Gastrocnemius medialis (tissue), 4 donors: ENCODE measurements around the gene IQSEC1. TPM values are rescaled to one million over a fixed set of nuclear protein-coding genes. Genes with fewer than 3 reads are reported as not detected.
A peak's percentile ranks its signal among the peaks of the same experiment; 100 is the strongest.

Experiments used
- ATAC-seq, 2 donors: fragments of 150-250 bp; one replicate each; pipeline ENCODE4 v1.9.1; 2016
- DNase-seq, 2 donors: peaks; one replicate each; pipeline ENCODE4 v3.0.0-alpha.2; 2019
- H3K27ac ChIP-seq, 4 donors: fragments of 200-600 bp; sonication (generic); 1 replicate in 1 of 4; 2 replicates in 3 of 4; pipeline ENCODE4 v1.5.1; 2016 to 2018; ENCODE audit warnings: mild to moderate bottlenecking in 2 of 4, moderate library complexity in 1 of 4
- H3K27me3 ChIP-seq, 3 donors: fragments of 200-600 bp; sonication (generic) in 2 of 3; 1 replicate in 1 of 3; 2 replicates in 2 of 3; pipeline versions ENCODE4 v1.5.1 to v1.6.0; 2016 to 2019; ENCODE audit warnings: mild to moderate bottlenecking in 1 of 3, moderate library complexity in 1 of 3
- H3K36me3 ChIP-seq, 2 donors: fragments of 200-600 bp; sonication (generic) in 1 of 2; one replicate each; pipeline ENCODE4 v1.5.1; 2017 to 2018
- H3K4me1 ChIP-seq, 2 donors: fragments of 200-600 bp; sonication (generic) in 1 of 2; one replicate each; pipeline ENCODE4 v1.5.1; 2016 to 2017; ENCODE audit warnings: mild to moderate bottlenecking in 2 of 2
- H3K4me3 ChIP-seq, 4 donors: fragments of 200-600 bp; sonication (generic) in 3 of 4; 1 replicate in 1 of 4; 2 replicates in 3 of 4; pipeline ENCODE4 v1.5.1; 2016 to 2019; ENCODE audit warnings: mild to moderate bottlenecking in 2 of 4
- H3K9me3 ChIP-seq, 3 donors: fragments of 200-600 bp; sonication (generic) in 2 of 3; 1 replicate in 1 of 3; 2 replicates in 2 of 3; pipeline ENCODE4 v1.5.1; 2016 to 2019
- POLR2A ChIP-seq, 2 donors: fragments of 450-650 bp; IDR thresholded peaks; one replicate each; pipeline ENCODE4 v1.6.1; 2017; ENCODE audit warnings: antibody characterized with exemption in 2 of 2, mild to moderate bottlenecking in 2 of 2, moderate library complexity in 2 of 2
- in situ Hi-C, 4 donors: fragments of 200-750 bp; cut with MboI; loops; one replicate each; pipeline versions ENCODE4 v1.15.0 to v1.8.0; 2017; ENCODE audit warnings: low sequenced_read_pairs in 4 of 4
- intact Hi-C: fragments of 100-400 bp; cut with DNase I; formaldehyde crosslinking; loops from one replicate; pipeline ENCODE4 v1.15.1; 2023; ENCODE audit warnings: low total_unique reads
- total RNA-seq, 4 donors: library from RNA; depleted of rRNA; stranded (reverse); fragments of >200 nt; gene quantifications; one replicate each; pipeline versions ENCODE4 v1.1.0 to v1.2.3, GENCODE V29; 2016
- TF ChIP-seq, protein P1 (sequence below), 5 experiments: fragments of 450-650 bp in 3 of 5; fragments of 200-600 bp in 2 of 5; sonication (generic) in 2 of 5; IDR thresholded peaks in 4 of 5; conservative IDR thresholded peaks in 1 of 5; 1 replicate in 4 of 5; 2 replicates in 1 of 5; pipeline ENCODE4 v1.5.1; 2016 to 2019; ENCODE audit warnings: antibody characterized with exemption in 5 of 5, mild to moderate bottlenecking in 3 of 5, moderate library complexity in 3 of 5

IQSEC1 gene
- total RNA-seq, 4 donors from 2014 or later = 15.2 to 31.3 (median 28.0) TPM

DNA sequence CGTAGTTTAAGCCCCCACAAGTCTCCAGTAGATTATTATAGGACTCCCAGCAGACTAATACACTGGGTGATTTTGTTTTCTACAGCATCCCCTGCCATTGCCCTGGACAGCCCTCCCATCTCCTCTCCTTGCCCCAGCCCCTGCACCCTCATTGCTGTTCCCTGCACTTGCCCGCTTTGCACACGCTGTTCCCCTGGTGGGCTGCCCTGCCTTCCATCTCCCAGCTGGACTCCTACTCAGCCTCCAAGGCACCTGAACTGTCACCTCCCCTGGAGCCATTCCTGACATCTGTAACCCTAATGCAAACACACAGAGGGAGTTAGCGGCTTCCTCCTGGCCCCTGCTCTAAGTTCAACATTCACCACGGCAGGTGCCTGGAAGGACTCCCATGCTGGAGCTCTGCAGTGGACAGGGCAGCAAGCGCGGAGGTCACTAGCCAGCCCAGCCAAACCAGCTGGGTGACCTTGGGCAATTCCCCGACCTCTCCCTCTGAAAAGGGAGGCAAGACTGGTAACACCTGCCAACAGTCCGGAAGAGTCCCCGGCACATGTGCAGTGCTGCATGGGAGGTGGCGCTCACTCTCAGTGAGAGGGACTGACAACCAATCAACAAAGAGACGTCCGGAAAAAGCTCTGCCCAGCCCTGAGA, 38.8 kb upstream of the IQSEC1 start:
- in situ Hi-C loops = no loop called here
- peaks cover 0 to 14% of the 10 kb centered on the region in 2 donors for H3K4me1 ChIP-seq
- peak overlapping the region in 1 of 4 donors; percentile 54 for H3K27ac ChIP-seq
- intact Hi-C loops = no loop called here
- ATAC-seq (peak; percentile 13 to 61), DNase-seq (no peak)
- no peaks in the 10 kb centered on the region for H3K36me3 ChIP-seq
- no peaks in the 10 kb centered on the region for H3K27me3 ChIP-seq
- no peaks in the 10 kb centered on the region for H3K9me3 ChIP-seq
- H3K4me3 ChIP-seq = no peak overlapping the region
- TF ChIP-seq, protein P1, sequence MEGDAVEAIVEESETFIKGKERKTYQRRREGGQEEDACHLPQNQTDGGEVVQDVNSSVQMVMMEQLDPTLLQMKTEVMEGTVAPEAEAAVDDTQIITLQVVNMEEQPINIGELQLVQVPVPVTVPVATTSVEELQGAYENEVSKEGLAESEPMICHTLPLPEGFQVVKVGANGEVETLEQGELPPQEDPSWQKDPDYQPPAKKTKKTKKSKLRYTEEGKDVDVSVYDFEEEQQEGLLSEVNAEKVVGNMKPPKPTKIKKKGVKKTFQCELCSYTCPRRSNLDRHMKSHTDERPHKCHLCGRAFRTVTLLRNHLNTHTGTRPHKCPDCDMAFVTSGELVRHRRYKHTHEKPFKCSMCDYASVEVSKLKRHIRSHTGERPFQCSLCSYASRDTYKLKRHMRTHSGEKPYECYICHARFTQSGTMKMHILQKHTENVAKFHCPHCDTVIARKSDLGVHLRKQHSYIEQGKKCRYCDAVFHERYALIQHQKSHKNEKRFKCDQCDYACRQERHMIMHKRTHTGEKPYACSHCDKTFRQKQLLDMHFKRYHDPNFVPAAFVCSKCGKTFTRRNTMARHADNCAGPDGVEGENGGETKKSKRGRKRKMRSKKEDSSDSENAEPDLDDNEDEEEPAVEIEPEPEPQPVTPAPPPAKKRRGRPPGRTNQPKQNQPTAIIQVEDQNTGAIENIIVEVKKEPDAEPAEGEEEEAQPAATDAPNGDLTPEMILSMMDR (IDR thresholded peaks at IDR 0.05 in 4 of 5, conservative IDR thresholded peaks at IDR 0.05 in 1 of 5) = no peak
- no peak for TF ChIP-seq POLR2A (IDR thresholded peaks at IDR 0.05)

DNA sequence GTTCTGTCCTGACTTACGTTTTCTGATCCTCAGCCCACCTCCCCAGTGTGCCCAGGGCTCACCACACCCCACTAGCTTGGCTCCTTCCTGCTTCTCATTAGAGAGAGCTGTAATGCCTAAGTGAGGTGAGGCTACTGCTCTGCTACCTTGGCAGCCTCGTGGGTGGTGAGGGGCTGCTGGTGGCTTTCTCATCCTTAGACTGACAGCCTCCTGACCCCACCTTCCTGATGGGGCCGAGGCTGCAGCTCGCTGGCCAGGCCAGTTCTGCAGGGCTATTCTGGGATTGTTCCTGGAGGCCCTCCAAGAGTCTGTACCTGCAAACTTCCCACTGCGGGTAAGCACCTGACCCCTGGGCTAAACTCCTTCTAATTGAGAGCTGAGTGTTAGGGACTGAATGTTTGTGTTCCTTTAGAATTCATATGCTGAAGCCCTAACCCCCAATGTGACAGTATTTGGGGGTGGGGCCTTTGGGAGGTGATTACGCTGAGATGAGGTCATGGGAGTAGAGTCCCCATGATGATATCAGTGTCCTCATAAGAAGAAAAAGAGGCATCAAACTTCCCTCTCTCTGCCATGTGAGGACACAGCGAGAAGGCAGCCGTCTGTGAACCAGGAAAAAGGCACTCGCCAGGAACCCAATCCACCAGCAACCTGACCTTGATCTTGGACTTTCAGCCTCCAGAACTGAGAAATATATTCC, 38.1 kb upstream of the IQSEC1 start:
- peaks cover 0 to 14% of the 10 kb centered on the region in 2 donors for H3K4me1 ChIP-seq
- peak overlapping the region in 1 of 4 donors; percentile 29 for H3K27ac ChIP-seq
- intact Hi-C loops = no loop called here
- DNase-seq (no peak), ATAC-seq (peak; percentile 66 to 67)
- H3K27me3 ChIP-seq = no peaks in the 10 kb centered on the region
- H3K36me3 ChIP-seq = no peaks in the 10 kb centered on the region
- TF ChIP-seq, protein P1 (IDR thresholded peaks at IDR 0.05 in 4 of 5, conservative IDR thresholded peaks at IDR 0.05 in 1 of 5) = no peak
- TF ChIP-seq POLR2A (IDR thresholded peaks at IDR 0.05) = no peak
- in situ Hi-C loops = no loop called here
- no peak overlapping the region for H3K4me3 ChIP-seq
- H3K9me3 ChIP-seq = no peaks in the 10 kb centered on the region

DNA sequence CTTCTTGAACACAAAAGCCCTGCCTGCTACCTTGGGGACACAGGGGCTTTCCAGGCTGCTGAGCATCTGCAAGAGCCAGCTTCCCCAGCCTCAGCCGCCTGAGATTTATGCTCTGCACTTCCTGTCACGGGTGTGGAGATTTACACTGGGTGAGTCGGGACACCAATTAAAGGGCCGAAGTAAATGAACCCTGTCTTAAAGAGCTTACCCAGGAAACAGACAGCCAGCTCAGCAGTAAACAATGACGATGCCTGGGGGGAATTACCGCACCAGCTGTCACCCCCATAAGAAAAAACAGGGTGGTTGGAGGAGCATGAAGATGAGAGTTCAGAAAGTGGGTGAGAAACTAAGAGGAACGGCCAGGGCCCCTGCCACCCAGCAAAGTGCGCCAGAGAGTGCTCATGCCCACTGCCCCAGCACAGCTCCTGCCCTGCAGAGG, 37.5 kb upstream of the IQSEC1 start:
- Histone ChIP-seq H3K27me3 (no peaks in the 10 kb centered on the region), H3K36me3 (no peaks in the 10 kb centered on the region), H3K4me1 (peaks cover 0 to 14% of the 10 kb centered on the region in 2 donors), H3K27ac (no peak overlapping the region), H3K9me3 (no peaks in the 10 kb centered on the region), H3K4me3 (no peak overlapping the region)
- intact Hi-C loops = no loop called here
- no peak for ATAC-seq
- in situ Hi-C loops = no loop called here
- TF ChIP-seq, protein P1 (IDR thresholded peaks at IDR 0.05 in 4 of 5, conservative IDR thresholded peaks at IDR 0.05 in 1 of 5) = no peak
- TF ChIP-seq POLR2A (IDR thresholded peaks at IDR 0.05) = no peak
- DNase-seq = no peak

DNA sequence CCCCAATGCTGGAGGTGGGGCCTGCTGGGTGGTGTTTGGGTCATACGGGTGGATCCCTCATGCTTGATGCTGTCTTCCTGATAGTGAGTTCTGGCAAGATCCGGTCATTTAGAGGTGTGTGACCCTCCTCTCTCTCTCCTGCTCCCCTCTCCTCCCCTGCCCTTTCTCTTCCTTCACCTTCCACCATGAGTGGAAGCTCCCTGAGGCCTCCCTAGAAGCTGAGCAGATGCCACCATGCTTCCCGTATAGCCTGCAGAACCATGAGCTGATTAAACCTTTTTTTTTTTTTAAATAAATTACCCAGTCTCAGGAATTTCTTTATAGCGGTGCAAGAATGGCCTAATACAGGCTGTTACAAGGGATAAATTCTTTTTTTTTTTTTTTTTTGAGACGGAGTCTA, 36.3 kb upstream of the IQSEC1 start:
- TF ChIP-seq POLR2A (IDR thresholded peaks at IDR 0.05) = no peak
- TF ChIP-seq, protein P1 (IDR thresholded peaks at IDR 0.05 in 4 of 5, conservative IDR thresholded peaks at IDR 0.05 in 1 of 5) = no peak
- intact Hi-C loops = no loop called here
- no peaks in the 10 kb centered on the region for H3K27me3 ChIP-seq
- no peaks in the 10 kb centered on the region for H3K9me3 ChIP-seq
- H3K4me1 ChIP-seq = peaks cover 0 to 14% of the 10 kb centered on the region in 2 donors
- no peaks in the 10 kb centered on the region for H3K36me3 ChIP-seq
- H3K27ac ChIP-seq = no peak overlapping the region
- in situ Hi-C loops = no loop called here
- H3K4me3 ChIP-seq = no peak overlapping the region
- DNase-seq (no peak), ATAC-seq (no peak)
